ENCODE measurements around the gene TMEM237.

- TF ChIP-seq CTCF (IDR thresholded peaks at IDR 0.05; ENCODE audit: low read depth, low read length) = no peak
- TF ChIP-seq POLR2A (IDR thresholded peaks at IDR 0.05; ENCODE audit: extremely low read depth, insufficient read length) = no peak
- no peak for TF ChIP-seq MYC (IDR thresholded peaks at IDR 0.05; ENCODE audit: low read depth, low read length)
- no peak for TF ChIP-seq MAX (IDR thresholded peaks at IDR 0.05; ENCODE audit: low read depth, low read length)
These were observed 45.9 kb downstream of the TMEM237 start for GRCh38 chr2:201597397-201597796.

Measured in NB4 (cell line).